CD4-positive, alpha-beta T cell (primary cell): ENCODE measurements around the gene CKLF. TPM values are rescaled to one million over a fixed set of nuclear protein-coding genes. Genes with fewer than 3 reads are reported as not detected.
A peak's percentile ranks its signal among the peaks of the same experiment; 100 is the strongest.

ENCODE experiments used
- ATAC-seq: fragments of 200-7000 bp; cut with Tn5 transposase; one replicate; pipeline ENCODE4 v1.10.0; 2022; ENCODE audit warnings: mild to moderate bottlenecking; ENCODE audit not compliant: poor library complexity
- CTCF ChIA-PET: fragments of 350-600 bp; sonication (Branson Sonifier 250); formaldehyde crosslinking; loops from one replicate; lab custom pipeline; 2021; ENCODE audit warnings: antibody characterized with exemption, inconsistent platforms; lab: Charles Lee
- POLR2A ChIA-PET: fragments of 350-600 bp; sonication (Branson Sonifier 250); formaldehyde crosslinking; loops from one replicate; lab custom pipeline; 2021; ENCODE audit warnings: antibody characterized with exemption, inconsistent platforms; lab: Charles Lee
- DNase-seq, 14 experiments: peaks; one replicate each; pipeline ENCODE4 v3.0.0-alpha.2; 2013 to 2020; ENCODE audit warnings: mixed read lengths in 2 of 14
- H3K27ac ChIP-seq, 2 donors: one replicate each; pipeline versions ENCODE4 v1.5.1 to v1.7.0; 2013; ENCODE audit warnings: low read length in 2 of 2, low read depth in 1 of 2, mild to moderate bottlenecking in 1 of 2
- H3K27me3 ChIP-seq, 2 experiments: 1 replicate in 1 of 2; 2 replicates in 1 of 2; pipeline versions ENCODE4 v1.6.1 to v1.7.0; 2013; ENCODE audit warnings: low read length in 2 of 2, control low read depth in 1 of 2, mild to moderate bottlenecking in 1 of 2, moderate library complexity in 1 of 2; ENCODE audit not compliant: insufficient read depth in 2 of 2, control insufficient read depth in 1 of 2
- H3K36me3 ChIP-seq: one replicate; pipeline ENCODE4 v1.6.1; 2013; ENCODE audit warnings: low read length, control low read depth; ENCODE audit not compliant: insufficient read depth
- H3K4me1 ChIP-seq: one replicate; pipeline ENCODE4 v1.6.1; 2013; ENCODE audit warnings: low read length, control low read depth; ENCODE audit not compliant: insufficient read depth
- H3K4me3 ChIP-seq: one replicate; pipeline ENCODE4 v1.5.1; 2013; ENCODE audit warnings: mild to moderate bottlenecking, low read length, moderate library complexity
- H3K9me3 ChIP-seq, 2 experiments: 1 replicate in 1 of 2; 2 replicates in 1 of 2; pipeline versions ENCODE4 v1.6.1 to v1.7.0; 2013; ENCODE audit warnings: low read length in 2 of 2, mild to moderate bottlenecking in 2 of 2, control low read depth in 1 of 2, moderate library complexity in 1 of 2; ENCODE audit not compliant: control insufficient read depth in 1 of 2, insufficient read depth in 1 of 2
- H3K27ac Mint-ChIP-seq: one replicate; pipeline ENCODE4 v1.8.0; 2020; ENCODE audit warnings: mixed read lengths
- H3K27me3 Mint-ChIP-seq: one replicate; pipeline ENCODE4 v1.8.0; 2021; ENCODE audit warnings: mixed read lengths
- H3K36me3 Mint-ChIP-seq: one replicate; pipeline ENCODE4 v1.8.0; 2021; ENCODE audit warnings: low read depth, mixed read lengths
- H3K4me1 Mint-ChIP-seq: one replicate; pipeline ENCODE4 v1.8.0; 2021; ENCODE audit warnings: low read depth, mixed read lengths
- H3K4me3 Mint-ChIP-seq: one replicate; pipeline ENCODE4 v1.8.0; 2020; ENCODE audit warnings: mild to moderate bottlenecking, mixed read lengths
- H3K9me3 Mint-ChIP-seq: one replicate; pipeline ENCODE4 v1.8.0; 2020; ENCODE audit warnings: mixed read lengths
- CTCF ChIP-seq: fragments of 200-600 bp; IDR thresholded peaks from one replicate; pipeline ENCODE4 v1.8.0; 2022; ENCODE audit warnings: antibody characterized with exemption, mild to moderate bottlenecking
- intact Hi-C, 2 experiments: fragments of 100-400 bp; cut with DNase I in 1 of 2; cut with micrococcal nuclease in 1 of 2; formaldehyde crosslinking; loops; one replicate each; pipeline versions ENCODE4 v1.15.1 to v1.9.0; 2023 to 2025; cut with DNase I, micrococcal nuclease
- total RNA-seq, 174 experiments: library from RNA in 2 of 174; stranded (reverse) in 2 of 174; gene quantifications; one replicate each; pipeline ENCODE4 v1.2.3 and lab custom pipeline; 2021 to 2026

CKLF gene
- total RNA-seq, 2 experiments from 2014 or later = 10.6 to 14.1 TPM

- no peak for ATAC-seq
- TF ChIP-seq CTCF = no peak
Observed at GRCh38 chr16:66596986-66597848, 44.8 kb downstream of the CKLF start.

GRCh38 chr16:66598111-66598510 is 45.7 kb downstream of the CKLF start:
- POLR2A ChIA-PET = interaction anchor here (0.6 to 1.2 kb wide), 4 partner anchors 9 to 46 kb away, joined by 3 to 4 read pairs (median 3); partner anchors contain the start of gene CKLF
- H3K27me3 Mint-ChIP-seq = no peaks in the 10 kb centered on the region
- no peaks in the 10 kb centered on the region for H3K9me3 Mint-ChIP-seq
- no peaks in the 10 kb centered on the region for H3K36me3 Mint-ChIP-seq
- peaks cover 40% of the 10 kb centered on the region for H3K4me1 Mint-ChIP-seq
- peak overlapping the region; percentile 37 for H3K27ac Mint-ChIP-seq
- no peak for TF ChIP-seq CTCF
- Histone ChIP-seq H3K4me1 (peaks cover 15% of the 10 kb centered on the region), H3K36me3 (no peaks in the 10 kb centered on the region), H3K4me3 (no peak overlapping the region), H3K27me3 (no peaks in the 10 kb centered on the region), H3K9me3 (peaks cover 4 to 10% of the 10 kb centered on the region in 2 experiments), H3K27ac (no peak overlapping the region)
- intact Hi-C loops = no loop called here
- CTCF ChIA-PET = interaction anchor here (0.8 to 1.8 kb wide), 4 partner anchors 9 to 51 kb away, joined by 3 to 7 read pairs (median 4); no protein-coding TSS in a partner anchor
- ATAC-seq (peak; percentile 57), DNase-seq (no peak)
- H3K4me3 Mint-ChIP-seq = no peak overlapping the region

More at GRCh38 chr16:66596986-66597848, 44.8 kb downstream of the CKLF start:
- POLR2A ChIA-PET = interaction anchor here (1.2 kb wide), 1 partner anchor 22 kb away, joined by 3 read pairs; no protein-coding TSS in a partner anchor
- no peaks in the 10 kb centered on the region for H3K36me3 ChIP-seq
- no peak overlapping the region for H3K4me3 Mint-ChIP-seq
- H3K4me1 Mint-ChIP-seq = peaks cover 35% of the 10 kb centered on the region
- H3K27ac Mint-ChIP-seq = peak overlapping the region; percentile 22
- no peak overlapping the region for H3K27ac ChIP-seq
- no peaks in the 10 kb centered on the region for H3K36me3 Mint-ChIP-seq
- intact Hi-C loops = no loop called here
- CTCF ChIA-PET = interaction anchor here (0.7 to 1.8 kb wide), 5 partner anchors 8 to 66 kb away, joined by 3 to 7 read pairs (median 3); no protein-coding TSS in a partner anchor
- H3K9me3 ChIP-seq = peaks cover 4 to 10% of the 10 kb centered on the region in 2 experiments
- peak in 1 of 14 experiments; percentile 35 for DNase-seq
- no peaks in the 10 kb centered on the region for H3K27me3 ChIP-seq
- no peaks in the 10 kb centered on the region for H3K27me3 Mint-ChIP-seq
- no peaks in the 10 kb centered on the region for H3K9me3 Mint-ChIP-seq
- no peak overlapping the region for H3K4me3 ChIP-seq
- H3K4me1 ChIP-seq = peaks cover 13% of the 10 kb centered on the region

- Mint-ChIP-seq H3K4me1 (peaks cover 50% of the 10 kb centered on the region), H3K27me3 (no peaks in the 10 kb centered on the region), H3K36me3 (peaks cover 10% of the 10 kb centered on the region), H3K27ac (peak overlapping the region; percentile 34), H3K4me3 (no peak overlapping the region), H3K9me3 (no peaks in the 10 kb centered on the region)
- Histone ChIP-seq H3K27ac (no peak overlapping the region), H3K36me3 (no peaks in the 10 kb centered on the region), H3K27me3 (no peaks in the 10 kb centered on the region), H3K4me3 (no peak overlapping the region), H3K9me3 (peaks cover 4 to 10% of the 10 kb centered on the region in 2 experiments), H3K4me1 (peaks cover 27% of the 10 kb centered on the region)
- ChIA-PET CTCF (interaction anchor here (1.9 to 2.2 kb wide), 2 partner anchors 9 to 10 kb away, joined by 9 to 11 read pairs; no protein-coding TSS in a partner anchor), POLR2A (interaction anchor here (1.1 to 1.5 kb wide), 2 partner anchors 10 to 29 kb away, joined by 4 to 5 read pairs; no protein-coding TSS in a partner anchor)
- peak in 2 of 14 experiments; percentile 23 to 33 for DNase-seq
- intact Hi-C loops = no loop called here
- no peak for ATAC-seq
- no peak for TF ChIP-seq CTCF
Observed at GRCh38 chr16:66599726-66600125, 47.4 kb downstream of the CKLF start.
